ENCODE data around the gene PSME1. TPM values are rescaled to one million over a fixed set of nuclear protein-coding genes. Genes with fewer than 3 reads are reported as not detected.

The PSME1 gene
- total and polyA plus RNA-seq, 2 donors (not counting 3 experiments of a cell fraction or from before 2014, with no cell fraction given), result 98.1 to 135 TPM

DNA sequence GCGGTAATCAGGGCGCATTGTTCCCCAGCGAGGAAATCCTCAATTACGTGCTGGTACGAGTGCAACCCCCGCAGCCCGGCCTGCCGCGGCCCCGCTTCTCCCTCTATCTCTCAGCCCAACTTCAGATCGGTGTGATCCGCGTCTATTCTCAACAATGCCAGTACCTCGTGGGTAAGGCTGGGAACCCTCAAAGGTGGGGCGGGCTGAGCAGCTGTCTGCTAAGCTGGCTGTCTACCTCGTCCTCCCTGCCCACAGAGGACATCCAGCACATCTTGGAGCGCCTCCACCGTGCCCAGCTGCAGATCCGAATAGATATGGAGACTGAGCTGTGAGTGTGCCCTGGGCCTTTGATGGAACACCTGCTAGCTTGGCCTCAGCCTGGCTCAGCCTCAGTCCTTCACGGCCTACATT is 36.9 kb downstream of the PSME1 start:
- H3K9me1 ChIP-seq (replicated peaks; ENCODE audit: control insufficient read depth, extremely low read depth, insufficient read depth, low read length), result no peaks in the 10 kb centered on the region
- H2AFZ ChIP-seq (ENCODE audit: low read depth, low read length), result no peak overlapping the region
- peaks cover 0 to 3% of the 10 kb centered on the region in 2 experiments for H3K36me3 ChIP-seq (ENCODE audit: control insufficient read depth in 2 of 2, extremely low read depth in 1 of 2, insufficient read depth in 2 of 2, low read length in 2 of 2)
- CTCF ChIA-PET, result interaction anchor here (1.0 to 1.7 kb wide), 2 partner anchors 12 to 124 kb away, joined by 4 to 5 read pairs; partner anchors contain the start of gene IRF9
- FAIRE-seq, result no peak
- no peak overlapping the region for H3K4me3 ChIP-seq (replicated peaks in 1 of 3; ENCODE audit: insufficient read depth in 1 of 3, low read depth in 1 of 3, low read length in 3 of 3)
- no peak overlapping the region for H3K9ac ChIP-seq (replicated peaks; ENCODE audit: extremely low read depth, insufficient read depth, low read length)
- H3K79me2 ChIP-seq (ENCODE audit: control insufficient read depth, insufficient read depth, low read length), result no peaks in the 10 kb centered on the region
- H3K4me1 ChIP-seq (ENCODE audit: control insufficient read depth, extremely low read depth, insufficient read depth, low read length), result peaks cover 3% of the 10 kb centered on the region
- no peak for DNase-seq (ENCODE audit: low read depth, low spot score)
- intact Hi-C loops (cut with micrococcal nuclease), result no loop called here
- no peak overlapping the region for H3K27ac ChIP-seq (ENCODE audit: insufficient read depth, low read depth, low read length)
- POLR2A ChIA-PET, result interaction anchor here (0.5 kb wide), 1 partner anchor 641 kb away, joined by 5 read pairs; no protein-coding TSS in a partner anchor
- H3K4me2 ChIP-seq (ENCODE audit: insufficient read depth, low read length), result no peak overlapping the region
- no peaks in the 10 kb centered on the region for H4K20me1 ChIP-seq (replicated peaks; ENCODE audit: control insufficient read depth, extremely low read depth, insufficient read depth, low read length)
- no peaks in the 10 kb centered on the region for H3K27me3 ChIP-seq (ENCODE audit: control insufficient read depth in 2 of 2, insufficient read depth in 2 of 2, low read length in 2 of 2)
- dilution Hi-C loops (cut with MboI; ENCODE audit: extremely low pct_ligation_motif_present, low sequenced_read_pairs), result no loop called here
- no peaks in the 10 kb centered on the region for H3K9me3 ChIP-seq (replicated peaks; ENCODE audit: control insufficient read depth, insufficient read depth, low read length)
- TF ChIP-seq FOS (IDR thresholded peaks at IDR 0.05; ENCODE audit: borderline replicate concordance, insufficient read depth, low read length) (no peak), MAX (IDR thresholded peaks at IDR 0.05; ENCODE audit: insufficient read depth, insufficient read length) (no peak), POLR2AphosphoS5 (IDR thresholded peaks at IDR 0.05; ENCODE audit: insufficient read depth, low read depth, low read length) (no peak), JUN (IDR thresholded peaks at IDR 0.05; ENCODE audit: borderline replicate concordance, insufficient read depth, insufficient read length, low read depth) (no peak), POLR2A (IDR thresholded peaks at IDR 0.05; ENCODE audit: low read depth, low read length) (no peak), MYC (IDR thresholded peaks at IDR 0.05; ENCODE audit: low read depth, low read length) (no peak), EZH2 (IDR thresholded peaks at IDR 0.05; ENCODE audit: borderline replicate concordance, low read depth, low read length, severe bottlenecking) (no peak), GATA2 (IDR thresholded peaks at IDR 0.05; ENCODE audit: insufficient read depth, insufficient read length, low read depth, low read length) (no peak)
- TF ChIP-seq, protein P1, sequence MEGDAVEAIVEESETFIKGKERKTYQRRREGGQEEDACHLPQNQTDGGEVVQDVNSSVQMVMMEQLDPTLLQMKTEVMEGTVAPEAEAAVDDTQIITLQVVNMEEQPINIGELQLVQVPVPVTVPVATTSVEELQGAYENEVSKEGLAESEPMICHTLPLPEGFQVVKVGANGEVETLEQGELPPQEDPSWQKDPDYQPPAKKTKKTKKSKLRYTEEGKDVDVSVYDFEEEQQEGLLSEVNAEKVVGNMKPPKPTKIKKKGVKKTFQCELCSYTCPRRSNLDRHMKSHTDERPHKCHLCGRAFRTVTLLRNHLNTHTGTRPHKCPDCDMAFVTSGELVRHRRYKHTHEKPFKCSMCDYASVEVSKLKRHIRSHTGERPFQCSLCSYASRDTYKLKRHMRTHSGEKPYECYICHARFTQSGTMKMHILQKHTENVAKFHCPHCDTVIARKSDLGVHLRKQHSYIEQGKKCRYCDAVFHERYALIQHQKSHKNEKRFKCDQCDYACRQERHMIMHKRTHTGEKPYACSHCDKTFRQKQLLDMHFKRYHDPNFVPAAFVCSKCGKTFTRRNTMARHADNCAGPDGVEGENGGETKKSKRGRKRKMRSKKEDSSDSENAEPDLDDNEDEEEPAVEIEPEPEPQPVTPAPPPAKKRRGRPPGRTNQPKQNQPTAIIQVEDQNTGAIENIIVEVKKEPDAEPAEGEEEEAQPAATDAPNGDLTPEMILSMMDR (IDR thresholded peaks at IDR 0.05; ENCODE audit: extremely low read depth in 1 of 2, insufficient read depth in 1 of 2, low read depth in 1 of 2, low read length in 2 of 2), result no peak
- BruUV-seq (replicated peaks), result no TSS peak

All from endothelial cell of umbilical vein (primary cell).